A549 (cell line): Measurements from ENCODE around the gene ULBP1.
"Not testable (repeated sequence)": the region's sequence is repeated elsewhere in the genome, so short reads cannot be mapped to it uniquely, and the experiment has no call there.

ENCODE experiments used
- CTCF ChIP-seq: fragments of >200 bp; sonication (Bioruptor Twin); formaldehyde crosslinking; IDR thresholded peaks from 3 replicates; pipeline ENCODE4 v1.5.1; 2016
- ELK1 ChIP-seq: fragments of 150-350 bp; IDR thresholded peaks from 2 replicates; pipeline ENCODE4 v1.6.1; 2014; ENCODE audit warnings: low read depth, mild to moderate bottlenecking, low read length
- FOSB ChIP-seq: fragments of 250-450 bp; sonication (Bioruptor Pico); IDR thresholded peaks from 2 replicates; pipeline ENCODE4 v1.5.0; 2020; ENCODE audit warnings: mild to moderate bottlenecking, moderate library complexity
- FOSL2 ChIP-seq, 2 experiments: fragments of 450-650 bp in 1 of 2; fragments of >200 bp in 1 of 2; sonication (Bioruptor Twin) in 1 of 2; formaldehyde crosslinking; IDR thresholded peaks; 2 replicates each; pipeline versions ENCODE4 v1.5.0 to v1.6.1; 2016 to 2020; ENCODE audit warnings: mild to moderate bottlenecking in 1 of 2, moderate library complexity in 1 of 2
- FOXS1 ChIP-seq: fragments of 250-450 bp; sonication (Bioruptor Pico); IDR thresholded peaks from 2 replicates; pipeline ENCODE4 v1.5.0; 2020; ENCODE audit warnings: mild to moderate bottlenecking, moderate library complexity
- JUN ChIP-seq, 2 experiments: fragments of >200 bp; sonication (Bioruptor Twin); formaldehyde crosslinking; IDR thresholded peaks; 2 replicates in 1 of 2; 3 replicates in 1 of 2; pipeline ENCODE4 v1.6.1; 2016 to 2017
- MAX ChIP-seq: IDR thresholded peaks from 2 replicates; pipeline ENCODE4 v1.6.1; 2012
- PBX3 ChIP-seq: IDR thresholded peaks from 2 replicates; pipeline ENCODE4 v1.6.1; 2012
- POLR2A ChIP-seq: IDR thresholded peaks from 2 replicates; pipeline ENCODE4 v1.6.1; 2012; ENCODE audit warnings: mild to moderate bottlenecking, low read length
- SMC3 ChIP-seq: fragments of >200 bp; sonication (Bioruptor Twin); formaldehyde crosslinking; IDR thresholded peaks from 3 replicates; pipeline ENCODE4 v1.6.1; 2018; ENCODE audit warnings: inconsistent platforms

DNA sequence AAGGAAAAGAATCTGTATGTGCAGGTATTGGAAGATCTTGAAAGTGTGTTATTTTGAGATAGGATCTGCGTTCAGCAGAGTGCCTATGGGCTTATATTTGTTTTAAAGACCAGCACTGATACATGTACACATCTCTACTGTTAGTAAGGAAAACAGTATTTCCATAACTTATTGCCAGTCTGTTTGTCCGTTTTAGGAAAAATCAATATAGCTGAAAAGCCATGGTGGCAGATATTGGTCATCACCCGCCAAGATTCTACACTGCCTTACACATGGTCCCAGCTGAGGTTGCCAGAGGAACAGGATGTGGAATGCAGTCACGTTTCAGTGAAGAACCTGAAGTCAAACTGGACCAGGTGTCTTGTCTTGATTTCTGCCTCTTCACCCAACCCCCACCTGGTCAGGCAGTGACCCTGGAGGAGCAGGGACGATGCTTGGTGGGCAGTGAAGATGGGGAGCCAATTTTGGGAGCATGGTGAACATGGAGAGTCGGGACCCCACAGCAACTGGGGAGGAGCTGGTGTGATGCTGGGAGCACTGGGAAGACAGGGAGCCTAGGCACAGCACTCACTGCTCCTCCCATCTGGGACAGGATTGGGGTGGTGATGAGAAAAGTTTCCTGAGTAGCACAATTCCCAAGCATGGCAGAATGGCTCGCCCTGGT is 8.0 kb upstream of the ULBP1 start:
- not testable (repeated sequence) for TF ChIP-seq CTCF; MAX; PBX3; POLR2A; SMC3; ELK1; FOXS1 (CRISPR knock-in tag); JUN (IDR thresholded peaks at IDR 0.05); FOSL2 (IDR thresholded peaks at IDR 0.05); FOSL2 (CRISPR knock-in tag; IDR thresholded peaks at IDR 0.05); FOSB (CRISPR knock-in tag)
